Effector CD4-positive, alpha-beta T cell (primary cell): ENCODE data around the gene TCIRG1.

Source experiments
- DNase-seq: peaks from one replicate; pipeline ENCODE4 v3.0.0-alpha.2; 2020

TCIRG1 gene

GRCh38 chr11:68051191-68052136, 12.6 kb downstream of the TCIRG1 start:
- DNase-seq = no peak

GRCh38 chr11:68052137-68052873, 13.5 kb downstream of the TCIRG1 start:
- no peak for DNase-seq

- no peak for DNase-seq
Measured at GRCh38 chr11:68053117-68053516, 14.3 kb downstream of the TCIRG1 start.

GRCh38 chr11:68053981-68054812, 15.4 kb downstream of the TCIRG1 start:
- DNase-seq = no peak

- no peak for DNase-seq
Measured at GRCh38 chr11:68056317-68057285, 17.8 kb downstream of the TCIRG1 start.

GRCh38 chr11:68057807-68058206, 19.0 kb downstream of the TCIRG1 start:
- no peak for DNase-seq

GRCh38 chr11:68061508-68061907, 22.7 kb downstream of the TCIRG1 start:
- no peak for DNase-seq

- no peak for DNase-seq
Measured at GRCh38 chr11:68064926-68065325, 26.1 kb downstream of the TCIRG1 start.

- no peak for DNase-seq
Measured at GRCh38 chr11:68065841-68066240, 27.0 kb downstream of the TCIRG1 start.

- DNase-seq = no peak
Measured at GRCh38 chr11:68066742-68067141, 27.9 kb downstream of the TCIRG1 start.

GRCh38 chr11:68067991-68068390, 29.2 kb downstream of the TCIRG1 start:
- DNase-seq = no peak

- DNase-seq = no peak
Measured at GRCh38 chr11:68071281-68072048, 32.6 kb downstream of the TCIRG1 start.

GRCh38 chr11:68074584-68075352, 35.9 kb downstream of the TCIRG1 start:
- no peak for DNase-seq

GRCh38 chr11:68076371-68077042, 37.7 kb downstream of the TCIRG1 start:
- DNase-seq = no peak

GRCh38 chr11:68077617-68078582, 39.1 kb downstream of the TCIRG1 start:
- no peak for DNase-seq

GRCh38 chr11:68080860-68081259, 42.0 kb downstream of the TCIRG1 start:
- DNase-seq = no peak

GRCh38 chr11:68081691-68082090, 42.9 kb downstream of the TCIRG1 start:
- DNase-seq = no peak

- no peak for DNase-seq
Measured at GRCh38 chr11:68082481-68082880, 43.7 kb downstream of the TCIRG1 start.
